HUES64 (cell line): ENCODE results near the gene TEKT2. TPM values are rescaled to one million over a fixed set of nuclear protein-coding genes. Genes with fewer than 3 reads are reported as not detected.
A peak's percentile ranks its signal among the peaks of the same experiment; 100 is the strongest.

Source experiments
- H3K27ac ChIP-seq: 2 replicates; pipeline ENCODE4 v1.7.0; 2013; ENCODE audit warnings: low read depth, low read length, inconsistent platforms
- H3K27me3 ChIP-seq: 2 replicates; pipeline ENCODE4 v1.6.1; 2013; ENCODE audit warnings: mild to moderate bottlenecking, low read length; ENCODE audit not compliant: insufficient read depth
- H3K36me3 ChIP-seq: 2 replicates; pipeline ENCODE4 v1.6.1; 2013; ENCODE audit warnings: mild to moderate bottlenecking, low read length; ENCODE audit not compliant: insufficient read depth
- H3K4me1 ChIP-seq: 2 replicates; pipeline ENCODE4 v1.6.1; 2013; ENCODE audit warnings: mild to moderate bottlenecking, low read length, moderate library complexity; ENCODE audit not compliant: insufficient read depth
- H3K4me3 ChIP-seq: 2 replicates; pipeline ENCODE4 v1.5.1; 2013; ENCODE audit warnings: mild to moderate bottlenecking, low read length, moderate library complexity
- H3K9ac ChIP-seq: 2 replicates; pipeline ENCODE4 v1.6.1; 2013; ENCODE audit warnings: mild to moderate bottlenecking, low read depth, low read length
- H3K9me3 ChIP-seq: 2 replicates; pipeline ENCODE4 v1.6.1; 2013; ENCODE audit warnings: low read depth, low read length; ENCODE audit not compliant: insufficient read depth
- WGBS: fragments of 150-250, 120-280 bp; methylation state at CpG from one replicate; pipeline ENCODE4 v1.1.7; 2013; ENCODE audit warnings: missing lambda C conversion rate; 5-methylcytosine and 5-hydroxymethylcytosine counted together
- polyA plus RNA-seq, 2 experiments: library from polyadenylated mRNA; stranded (reverse); fragments of 50-300 nt; gene quantifications; one replicate each; pipeline ENCODE4 v1.2.3, GENCODE V29; 2013

TEKT2 gene
- polyA plus RNA-seq (2013, experiment 1 of 2) = 1.2 TPM
- 1.6 TPM for polyA plus RNA-seq (2013, experiment 2 of 2)

GRCh38 chr1:36083635-36084496 lies at the start of gene TEKT2:
Gene TEKT2 (plus strand): TSS chr1:36084094. CDS start chr1:36084922, 828 bp downstream.
- Histone ChIP-seq H3K9ac (peak within 1 kb of the TSS; percentile 86), H3K27me3 (no peaks in the 10 kb centered on the region; the same call in 1 of the 2 replicates), H3K4me3 (peak within 1 kb of the TSS; percentile 71), H3K36me3 (no peaks in the 10 kb centered on the region), H3K4me1 (no peaks in the 10 kb centered on the region; the same call in 1 of the 2 replicates), H3K9me3 (no peaks in the 10 kb centered on the region), H3K27ac (no peak within 1 kb of the TSS)
- WGBS = 8% methylated on average over 58 of the region's 59 CpGs

GRCh38 chr1:36034692-36035091 lies 49.2 kb upstream of the TEKT2 start:
- Histone ChIP-seq H3K4me3 (no peak overlapping the region), H3K27me3 (no peaks in the 10 kb centered on the region), H3K36me3 (peaks cover 51% of the 10 kb centered on the region), H3K9me3 (no peaks in the 10 kb centered on the region), H3K4me1 (no peaks in the 10 kb centered on the region), H3K9ac (no peak overlapping the region), H3K27ac (no peak overlapping the region)

GRCh38 chr1:36035154-36035553 lies 48.7 kb upstream of the TEKT2 start:
- H3K9me3 ChIP-seq = no peaks in the 10 kb centered on the region
- H3K4me3 ChIP-seq = no peak overlapping the region
- whole genome bisulfite sequencing = 88% methylated on average over 2 of the region's 3 CpGs
- no peak overlapping the region for H3K27ac ChIP-seq
- no peak overlapping the region for H3K9ac ChIP-seq
- H3K27me3 ChIP-seq = no peaks in the 10 kb centered on the region
- no peaks in the 10 kb centered on the region for H3K4me1 ChIP-seq
- peaks cover 56% of the 10 kb centered on the region for H3K36me3 ChIP-seq

GRCh38 chr1:36040238-36040637 lies 43.7 kb upstream of the TEKT2 start:
- no peak overlapping the region for H3K9ac ChIP-seq
- WGBS = 100% methylated on average over 2 of the region's 2 CpGs
- peaks cover 64% of the 10 kb centered on the region for H3K36me3 ChIP-seq
- no peaks in the 10 kb centered on the region for H3K27me3 ChIP-seq
- H3K27ac ChIP-seq = no peak overlapping the region
- H3K4me3 ChIP-seq = no peak overlapping the region
- H3K9me3 ChIP-seq = no peaks in the 10 kb centered on the region
- no peaks in the 10 kb centered on the region for H3K4me1 ChIP-seq

- H3K9ac ChIP-seq = no peak overlapping the region
- no peaks in the 10 kb centered on the region for H3K4me1 ChIP-seq
- no peaks in the 10 kb centered on the region for H3K9me3 ChIP-seq
Observed at GRCh38 chr1:36051821-36052220, 32.1 kb upstream of the TEKT2 start.

GRCh38 chr1:36053978-36054377 lies 29.9 kb upstream of the TEKT2 start:
- Histone ChIP-seq H3K36me3 (peaks cover 16% of the 10 kb centered on the region), H3K27me3 (no peaks in the 10 kb centered on the region), H3K4me1 (no peaks in the 10 kb centered on the region), H3K9me3 (no peaks in the 10 kb centered on the region), H3K27ac (no peak overlapping the region), H3K9ac (no peak overlapping the region), H3K4me3 (no peak overlapping the region)

More at GRCh38 chr1:36051821-36052220, 32.1 kb upstream of the TEKT2 start:
- no peaks in the 10 kb centered on the region for H3K27me3 ChIP-seq
- no peak overlapping the region for H3K27ac ChIP-seq
- peaks cover 22% of the 10 kb centered on the region for H3K36me3 ChIP-seq
- no peak overlapping the region for H3K4me3 ChIP-seq

- WGBS = 100% methylated on average over 5 of the region's 5 CpGs
- Histone ChIP-seq H3K27me3 (no peaks in the 10 kb centered on the region), H3K27ac (no peak overlapping the region), H3K9me3 (no peaks in the 10 kb centered on the region), H3K4me3 (no peak overlapping the region), H3K9ac (no peak overlapping the region), H3K36me3 (peaks cover 16% of the 10 kb centered on the region), H3K4me1 (no peaks in the 10 kb centered on the region)
Observed at GRCh38 chr1:36055706-36056105, 28.2 kb upstream of the TEKT2 start.

- WGBS = no CpG with 5 or more reads among the region's 1 CpG
- Histone ChIP-seq H3K4me1 (no peaks in the 10 kb centered on the region), H3K27ac (no peak overlapping the region), H3K27me3 (no peaks in the 10 kb centered on the region), H3K4me3 (no peak overlapping the region), H3K36me3 (no peaks in the 10 kb centered on the region), H3K9me3 (no peaks in the 10 kb centered on the region), H3K9ac (no peak overlapping the region)
Observed at GRCh38 chr1:36062315-36062714, 21.6 kb upstream of the TEKT2 start.

- Histone ChIP-seq H3K4me1 (peaks cover 9% of the 10 kb centered on the region), H3K9me3 (no peaks in the 10 kb centered on the region), H3K27ac (no peak overlapping the region), H3K9ac (no peak overlapping the region), H3K36me3 (no peaks in the 10 kb centered on the region), H3K27me3 (no peaks in the 10 kb centered on the region), H3K4me3 (no peak overlapping the region)
Observed at GRCh38 chr1:36067871-36068270, 16.0 kb upstream of the TEKT2 start.

GRCh38 chr1:36068866-36069265 lies 15.0 kb upstream of the TEKT2 start:
- Histone ChIP-seq H3K9me3 (no peaks in the 10 kb centered on the region), H3K27me3 (no peaks in the 10 kb centered on the region), H3K4me1 (peaks cover 9% of the 10 kb centered on the region), H3K36me3 (no peaks in the 10 kb centered on the region), H3K4me3 (no peak overlapping the region), H3K9ac (no peak overlapping the region), H3K27ac (no peak overlapping the region)
- WGBS = 74% methylated on average over 2 of the region's 2 CpGs

- no peak overlapping the region for H3K4me3 ChIP-seq
- H3K27ac ChIP-seq = no peak overlapping the region
- no peaks in the 10 kb centered on the region for H3K36me3 ChIP-seq
- WGBS = 72% methylated on average over 2 of the region's 2 CpGs
- H3K4me1 ChIP-seq = peaks cover 9% of the 10 kb centered on the region
- H3K9ac ChIP-seq = no peak overlapping the region
- H3K9me3 ChIP-seq = no peaks in the 10 kb centered on the region
- H3K27me3 ChIP-seq = no peaks in the 10 kb centered on the region
Observed at GRCh38 chr1:36070349-36070748, 13.5 kb upstream of the TEKT2 start.
